Hepatocyte (in vitro differentiated cells): ENCODE measurements around the gene CEP85L. TPM values are rescaled to one million over a fixed set of nuclear protein-coding genes. Genes with fewer than 3 reads are reported as not detected.

Experiments used
- DNase-seq: peaks from one replicate; pipeline ENCODE4 v3.0.0-alpha.2; 2016; ENCODE audit warnings: low spot score
- H2AFZ ChIP-seq: fragments of 200-600 bp; sonication (generic); 2 replicates; pipeline ENCODE4 v1.6.0; 2016; ENCODE audit warnings: antibody characterized with exemption, mild to moderate bottlenecking
- H3K27ac ChIP-seq: fragments of 200-600 bp; sonication (generic); 2 replicates; pipeline ENCODE4 v1.5.1; 2016; ENCODE audit warnings: mild to moderate bottlenecking
- H3K27me3 ChIP-seq: fragments of 200-600 bp; sonication (generic); 2 replicates; pipeline ENCODE4 v1.6.1; 2016
- H3K36me3 ChIP-seq: fragments of 200-600 bp; sonication (generic); replicated peaks from 2 replicates; pipeline ENCODE4 v1.5.1; 2016; ENCODE audit warnings: low read depth; ENCODE audit not compliant: insufficient read depth
- H3K4me1 ChIP-seq: fragments of 200-600 bp; sonication (generic); 2 replicates; pipeline ENCODE4 v1.5.1; 2016; ENCODE audit warnings: mild to moderate bottlenecking, moderate library complexity; ENCODE audit not compliant: insufficient read depth
- H3K4me2 ChIP-seq: fragments of 200-600 bp; sonication (generic); 2 replicates; pipeline ENCODE4 v1.6.0; 2016
- H3K4me3 ChIP-seq: fragments of 200-600 bp; sonication (generic); 2 replicates; pipeline ENCODE4 v1.5.1; 2016; ENCODE audit warnings: mild to moderate bottlenecking
- H3K79me2 ChIP-seq: fragments of 200-600 bp; sonication (generic); 2 replicates; pipeline ENCODE4 v1.6.0; 2017; ENCODE audit warnings: mild to moderate bottlenecking
- H3K9me2 ChIP-seq: fragments of 200-600 bp; sonication (generic); replicated peaks from 2 replicates; pipeline ENCODE4 v1.6.0; 2017; ENCODE audit warnings: mild to moderate bottlenecking; ENCODE audit not compliant: insufficient read depth
- H3K9me3 ChIP-seq: fragments of 200-600 bp; sonication (generic); 2 replicates; pipeline ENCODE4 v1.5.1; 2016; ENCODE audit warnings: low read depth, mild to moderate bottlenecking
- H4K20me1 ChIP-seq: fragments of 200-600 bp; sonication (generic); 2 replicates; pipeline ENCODE4 v1.6.0; 2016; ENCODE audit warnings: mild to moderate bottlenecking; ENCODE audit not compliant: insufficient read depth, poor library complexity, severe bottlenecking
- EZH2 ChIP-seq: fragments of 200-600 bp; sonication (generic); IDR thresholded peaks from 2 replicates; pipeline ENCODE4 v1.6.1; 2016; ENCODE audit warnings: antibody characterized with exemption, mild to moderate bottlenecking, borderline replicate concordance
- EZH2phosphoT487 ChIP-seq: fragments of 200-600 bp; sonication (generic); IDR thresholded peaks from one replicate; pipeline ENCODE4 v1.6.1; 2018; ENCODE audit warnings: antibody characterized with exemption, mild to moderate bottlenecking, low read depth, moderate library complexity; ENCODE audit not compliant: unreplicated experiment, severe bottlenecking
- WGBS: methylation state at CpG from one replicate; pipeline ENCODE4 v1.1.6; 2016; ENCODE audit warnings: low lambda C conversion rate; ENCODE audit errors: missing lambda C conversion rate; 5-methylcytosine and 5-hydroxymethylcytosine counted together
- polyA plus RNA-seq: library from polyadenylated mRNA; unstranded; fragments of >200 nt; fragmentation: Nextera tagmentation; extraction: Ambion mirVana; gene quantifications from 2 replicates; pipeline ENCODE4 v1.2.1, GENCODE V29; 2016
- total RNA-seq: library from RNA; depleted of rRNA; stranded (reverse); fragments of >200 nt; gene quantifications from 2 replicates; pipeline ENCODE4 v1.2.3, GENCODE V29; 2014
- TF ChIP-seq, protein P1 (sequence below): fragments of 200-600 bp; sonication (generic); IDR thresholded peaks from 2 replicates; pipeline ENCODE4 v1.5.1; 2016; ENCODE audit warnings: antibody characterized with exemption, mild to moderate bottlenecking; ENCODE audit not compliant: poor library complexity

CEP85L gene
- total and polyA plus RNA-seq, 2 experiments from 2014 or later: 17.8 to 38.5 TPM

DNA sequence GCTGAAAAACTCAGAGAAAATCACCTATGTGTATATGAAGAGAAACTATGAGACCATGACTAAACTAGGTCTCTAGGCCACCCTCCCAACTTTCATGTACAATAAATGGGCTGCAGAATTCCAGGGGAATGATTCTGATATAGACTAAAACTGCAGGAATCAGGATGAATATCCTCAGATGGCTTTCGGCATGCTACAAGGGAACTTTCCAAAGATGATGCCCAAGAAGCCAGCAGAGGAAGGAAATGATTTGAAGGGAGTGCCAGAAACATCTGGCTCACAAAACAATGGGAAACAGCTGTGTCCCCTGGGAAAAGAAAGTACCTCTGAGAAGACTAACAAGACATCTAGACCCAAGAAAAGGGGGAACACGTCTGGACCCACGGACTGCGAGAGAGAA lies 62.2 kb downstream of the CEP85L start:
- Histone ChIP-seq H3K4me1 (no peaks in the 10 kb centered on the region), H2AFZ (no peak overlapping the region), H3K4me3 (no peak overlapping the region), H3K36me3 (no peaks in the 10 kb centered on the region), H3K9me3 (no peaks in the 10 kb centered on the region), H3K9me2 (no peaks in the 10 kb centered on the region), H3K27ac (no peak overlapping the region), H3K27me3 (no peaks in the 10 kb centered on the region), H3K79me2 (peaks cover 60% of the 10 kb centered on the region), H4K20me1 (peaks cover 6% of the 10 kb centered on the region), H3K4me2 (no peak overlapping the region)
- 83% methylated on average over 4 of the region's 4 CpGs for WGBS
- DNase-seq: no peak
- TF ChIP-seq, protein P1, sequence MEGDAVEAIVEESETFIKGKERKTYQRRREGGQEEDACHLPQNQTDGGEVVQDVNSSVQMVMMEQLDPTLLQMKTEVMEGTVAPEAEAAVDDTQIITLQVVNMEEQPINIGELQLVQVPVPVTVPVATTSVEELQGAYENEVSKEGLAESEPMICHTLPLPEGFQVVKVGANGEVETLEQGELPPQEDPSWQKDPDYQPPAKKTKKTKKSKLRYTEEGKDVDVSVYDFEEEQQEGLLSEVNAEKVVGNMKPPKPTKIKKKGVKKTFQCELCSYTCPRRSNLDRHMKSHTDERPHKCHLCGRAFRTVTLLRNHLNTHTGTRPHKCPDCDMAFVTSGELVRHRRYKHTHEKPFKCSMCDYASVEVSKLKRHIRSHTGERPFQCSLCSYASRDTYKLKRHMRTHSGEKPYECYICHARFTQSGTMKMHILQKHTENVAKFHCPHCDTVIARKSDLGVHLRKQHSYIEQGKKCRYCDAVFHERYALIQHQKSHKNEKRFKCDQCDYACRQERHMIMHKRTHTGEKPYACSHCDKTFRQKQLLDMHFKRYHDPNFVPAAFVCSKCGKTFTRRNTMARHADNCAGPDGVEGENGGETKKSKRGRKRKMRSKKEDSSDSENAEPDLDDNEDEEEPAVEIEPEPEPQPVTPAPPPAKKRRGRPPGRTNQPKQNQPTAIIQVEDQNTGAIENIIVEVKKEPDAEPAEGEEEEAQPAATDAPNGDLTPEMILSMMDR: no peak
- TF ChIP-seq EZH2: no peak
- TF ChIP-seq EZH2phosphoT487: no peak

DNA sequence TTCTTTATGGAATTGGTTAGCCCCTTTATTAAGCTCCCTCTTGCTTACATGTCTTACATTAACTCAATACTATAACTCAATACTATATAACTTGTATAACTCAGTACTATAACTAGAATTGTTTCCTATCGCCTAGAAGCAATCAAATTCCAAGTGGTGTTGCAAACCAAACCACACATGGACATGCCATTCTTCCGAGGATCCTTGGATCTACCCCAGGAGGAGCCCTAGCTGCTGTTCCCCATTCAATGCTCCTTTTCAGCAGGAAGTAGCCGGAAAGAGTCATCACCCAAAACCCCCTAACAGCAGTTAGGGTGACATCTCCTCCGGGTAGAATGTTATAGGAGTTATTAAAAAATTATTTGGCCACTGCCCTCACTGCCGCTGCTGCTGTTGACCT lies 62.8 kb downstream of the CEP85L start:
- Histone ChIP-seq H3K79me2 (peaks cover 54% of the 10 kb centered on the region), H3K4me3 (no peak overlapping the region), H3K36me3 (no peaks in the 10 kb centered on the region), H2AFZ (no peak overlapping the region), H3K9me2 (no peaks in the 10 kb centered on the region), H3K4me1 (no peaks in the 10 kb centered on the region), H4K20me1 (peaks cover 6% of the 10 kb centered on the region), H3K27ac (no peak overlapping the region), H3K9me3 (no peaks in the 10 kb centered on the region), H3K4me2 (no peak overlapping the region), H3K27me3 (no peaks in the 10 kb centered on the region)
- TF ChIP-seq EZH2 (no peak), EZH2phosphoT487 (no peak)
- TF ChIP-seq, protein P1: no peak
- no peak for DNase-seq
- 92% methylated on average over 5 of the region's 5 CpGs for WGBS

DNA sequence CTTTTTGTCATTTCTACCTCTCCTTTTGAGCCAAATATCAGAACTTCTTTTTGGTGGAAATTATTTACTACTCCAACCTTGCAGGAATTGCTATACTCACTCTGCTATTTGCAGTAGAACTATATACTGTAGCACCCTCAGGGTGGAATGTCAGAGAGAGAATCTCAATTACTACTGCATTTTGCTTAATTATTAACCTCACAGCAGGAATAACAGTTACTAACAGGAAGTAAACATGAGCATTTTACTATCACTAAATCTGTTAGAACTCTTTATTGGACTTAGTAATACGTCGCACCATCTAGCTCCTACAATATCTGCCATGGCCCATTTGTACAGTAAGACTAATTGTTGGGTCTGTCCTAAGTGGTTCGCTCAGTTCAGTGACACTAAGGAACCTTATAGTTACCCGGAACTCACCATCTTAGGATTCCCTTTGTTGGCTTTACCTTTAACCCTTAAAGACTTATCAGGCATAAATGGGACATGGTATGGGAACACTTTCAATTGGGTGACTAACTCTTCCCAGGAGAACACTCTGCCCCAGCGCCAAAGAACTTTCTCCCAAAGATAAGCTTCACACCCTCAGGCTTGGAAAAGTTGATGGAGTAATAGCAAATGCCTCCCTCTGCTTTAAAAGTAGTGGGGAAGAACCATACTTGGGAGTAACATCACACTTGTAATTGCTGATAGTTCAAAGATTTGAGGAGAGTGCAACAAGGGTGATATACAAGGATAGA lies 64.5 kb downstream of the CEP85L start:
- Histone ChIP-seq H4K20me1 (peaks cover 17% of the 10 kb centered on the region), H3K27me3 (no peaks in the 10 kb centered on the region), H3K4me3 (no peak overlapping the region), H3K9me3 (no peaks in the 10 kb centered on the region), H3K36me3 (no peaks in the 10 kb centered on the region), H3K9me2 (no peaks in the 10 kb centered on the region), H3K4me2 (no peak overlapping the region), H2AFZ (no peak overlapping the region), H3K79me2 (peaks cover 51% of the 10 kb centered on the region), H3K4me1 (peaks cover 1% of the 10 kb centered on the region), H3K27ac (no peak overlapping the region)
- DNase-seq: no peak
- 88% methylated on average over 5 of the region's 5 CpGs for WGBS
- TF ChIP-seq, protein P1: no peak
- TF ChIP-seq EZH2phosphoT487 (no peak), EZH2 (no peak)
